Right kidney (tissue), 1 donor: ENCODE measurements around the gene GSC.
"Not testable (repeated sequence)": the region's sequence is repeated elsewhere in the genome, so short reads cannot be mapped to it uniquely, and the experiment has no call there.

ENCODE experiments used
- DNase-seq: peaks from one replicate; pipeline ENCODE4 v3.0.0-alpha.2; 2016

Gene GSC

GRCh38 chr14:94746131-94746530 lies 23.8 kb downstream of the GSC start:
- DNase-seq, result no peak

- no peak for DNase-seq
These were observed 31.2 kb downstream of the GSC start for GRCh38 chr14:94738751-94739150.

DNA sequence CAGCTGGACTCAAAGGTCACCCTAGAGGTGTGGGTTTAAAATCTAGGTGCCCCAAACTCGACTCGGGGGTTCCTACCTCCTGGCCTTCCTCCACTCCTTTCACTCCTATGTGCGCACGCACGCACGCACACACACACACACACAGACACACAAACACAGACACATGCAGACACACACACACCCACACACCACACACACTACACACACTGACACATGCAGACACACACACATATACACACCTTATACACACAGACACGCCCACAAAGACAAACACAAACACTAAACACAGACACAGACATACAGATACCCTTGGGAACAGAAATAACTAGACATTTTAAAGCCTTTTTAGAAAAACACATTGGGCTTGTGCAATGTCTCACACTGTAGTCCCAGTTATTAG lies 31.8 kb downstream of the GSC start:
- DNase-seq, result no peak

DNA sequence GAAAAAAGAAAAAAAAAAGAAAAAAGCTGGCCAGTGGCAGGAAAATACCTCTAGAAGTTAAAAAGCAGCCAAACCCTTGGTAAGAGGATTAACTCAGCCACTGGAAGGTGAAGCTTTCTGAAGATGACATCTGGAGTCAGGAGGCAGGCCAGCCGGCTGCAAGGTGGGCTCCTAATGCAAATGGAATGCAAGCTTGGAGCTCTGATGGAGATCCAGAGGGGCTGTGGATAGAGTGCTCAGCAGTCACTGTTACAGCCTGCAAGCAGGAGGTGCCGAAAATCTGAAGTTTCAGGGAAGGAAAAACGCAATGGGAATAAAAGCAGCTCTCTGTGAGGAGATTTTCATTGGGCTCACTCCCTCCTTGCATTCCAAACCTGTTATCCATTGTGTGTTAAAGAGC lies 41.0 kb downstream of the GSC start:
- DNase-seq, result no peak

GRCh38 chr14:94728440-94728839 lies 41.5 kb downstream of the GSC start:
- not testable (repeated sequence) for DNase-seq

- DNase-seq, result not testable (repeated sequence)
These were observed 43.3 kb downstream of the GSC start for GRCh38 chr14:94726649-94727048.

GRCh38 chr14:94724993-94725392 lies 44.9 kb downstream of the GSC start:
- no peak for DNase-seq

- no peak for DNase-seq
These were observed 47.5 kb downstream of the GSC start for GRCh38 chr14:94722397-94722796.
